Endothelial cell of umbilical vein (primary cell): ENCODE measurements around the gene NDST3.

Source experiments
- CTCF ChIP-seq, 2 donors: IDR thresholded peaks; 1 replicate in 1 of 2; 2 replicates in 1 of 2; pipeline ENCODE4 v1.5.1; 2011; ENCODE audit warnings: low read length in 2 of 2, mild to moderate bottlenecking in 2 of 2, moderate library complexity in 2 of 2, control low read depth in 1 of 2, inconsistent platforms in 1 of 2, low read depth in 1 of 2; ENCODE audit not compliant: insufficient read depth in 1 of 2; ENCODE audit errors: extremely low read depth in 1 of 2
- MYC ChIP-seq: IDR thresholded peaks from one replicate; pipeline ENCODE4 v1.6.1; 2011; ENCODE audit warnings: mild to moderate bottlenecking, low read depth, low read length
- POLR2AphosphoS5 ChIP-seq: IDR thresholded peaks from 2 replicates; pipeline ENCODE4 v1.6.1; 2012; ENCODE audit warnings: low read depth, mild to moderate bottlenecking, control low read depth, low read length, moderate library complexity; ENCODE audit not compliant: insufficient read depth

- no peak for TF ChIP-seq CTCF (IDR thresholded peaks at IDR 0.05; ENCODE audit: extremely low read depth in 1 of 2, insufficient read depth in 1 of 2, low read depth in 1 of 2, low read length in 2 of 2)
- TF ChIP-seq POLR2AphosphoS5 = no peak
- TF ChIP-seq MYC = no peak
Observed at GRCh38 chr4:118193421-118193820, 159.1 kb downstream of the NDST3 start.
